GM23338 (cell line): Measurements from ENCODE around the gene IGBP1. TPM values are rescaled to one million over a fixed set of nuclear protein-coding genes. Genes with fewer than 3 reads are reported as not detected.

Experiments
- ATAC-seq: fragments of 200-7000 bp; cut with Tn5 transposase; 3 replicates; pipeline ENCODE4 v1.9.1; 2020
- DNase-seq: peaks from one replicate; pipeline ENCODE4 v3.0.0-alpha.2; 2015; ENCODE audit warnings: low spot score
- H2AFZ ChIP-seq: fragments of 200-600 bp; sonication (generic); 2 replicates; pipeline ENCODE4 v1.8.0; 2016; ENCODE audit warnings: antibody characterized with exemption, mild to moderate bottlenecking, moderate library complexity
- H3F3A ChIP-seq: fragments of 200-600 bp; sonication (generic); replicated peaks from 2 replicates; pipeline ENCODE4 v1.8.0; 2017; ENCODE audit warnings: antibody characterized with exemption, mixed run types, low read depth
- H3K27ac ChIP-seq: fragments of 200-600 bp; sonication (generic); 2 replicates; pipeline ENCODE4 v1.6.1; 2016; ENCODE audit warnings: low read depth
- H3K27me3 ChIP-seq: fragments of 200-600 bp; sonication (generic); 2 replicates; pipeline ENCODE4 v1.8.0; 2016; ENCODE audit warnings: mild to moderate bottlenecking, mixed run types, moderate library complexity; ENCODE audit not compliant: insufficient read depth
- H3K36me3 ChIP-seq: fragments of 200-600 bp; sonication (generic); 2 replicates; pipeline ENCODE4 v1.8.0; 2016; ENCODE audit warnings: mild to moderate bottlenecking; ENCODE audit not compliant: insufficient read depth
- H3K4me1 ChIP-seq: fragments of 200-600 bp; sonication (generic); 2 replicates; pipeline ENCODE4 v1.8.0; 2016; ENCODE audit warnings: mild to moderate bottlenecking, moderate library complexity; ENCODE audit not compliant: insufficient read depth
- H3K4me2 ChIP-seq: fragments of 200-600 bp; sonication (generic); 2 replicates; pipeline ENCODE4 v1.7.1; 2017; ENCODE audit warnings: mixed run types
- H3K4me3 ChIP-seq: fragments of 200-600 bp; sonication (generic); 2 replicates; pipeline ENCODE4 v1.6.1; 2016; ENCODE audit warnings: mixed run types
- H3K79me2 ChIP-seq: fragments of 200-600 bp; sonication (generic); replicated peaks from 2 replicates; pipeline ENCODE4 v1.8.0; 2017; ENCODE audit warnings: mild to moderate bottlenecking; ENCODE audit not compliant: insufficient read depth
- H3K9me2 ChIP-seq: fragments of 200-600 bp; sonication (generic); 2 replicates; pipeline ENCODE4 v1.8.0; 2017; ENCODE audit not compliant: insufficient read depth
- H4K20me1 ChIP-seq: fragments of 200-600 bp; sonication (generic); replicated peaks from 2 replicates; pipeline ENCODE4 v1.8.0; 2017; ENCODE audit warnings: mild to moderate bottlenecking; ENCODE audit not compliant: insufficient read depth
- H3K27ac Mint-ChIP-seq: 2 replicates; pipeline ENCODE4 v1.8.0; 2020; ENCODE audit warnings: inconsistent platforms, mild to moderate bottlenecking, moderate library complexity, mixed read lengths
- H3K27me3 Mint-ChIP-seq: 3 replicates; pipeline ENCODE4 v1.8.0; 2022; ENCODE audit warnings: low read depth, mild to moderate bottlenecking, moderate library complexity, mixed read lengths, inconsistent platforms; ENCODE audit not compliant: insufficient read depth, poor library complexity
- H3K36me3 Mint-ChIP-seq: 3 replicates; pipeline ENCODE4 v1.8.0; 2021; ENCODE audit warnings: low read depth, mild to moderate bottlenecking, inconsistent platforms, moderate library complexity, mixed read lengths
- H3K4me1 Mint-ChIP-seq: 3 replicates; pipeline ENCODE4 v1.8.0; 2020; ENCODE audit warnings: mild to moderate bottlenecking, inconsistent platforms, mixed read lengths
- H3K4me3 Mint-ChIP-seq: 3 replicates; pipeline ENCODE4 v1.8.0; 2021; ENCODE audit warnings: moderate library complexity, mild to moderate bottlenecking, inconsistent platforms, mixed read lengths
- H3K9me3 Mint-ChIP-seq: 3 replicates; pipeline ENCODE4 v1.8.0; 2020; ENCODE audit warnings: moderate library complexity, mild to moderate bottlenecking, inconsistent platforms, mixed read lengths
- CREB1 ChIP-seq: fragments of 250-450 bp; sonication (Bioruptor Pico); IDR thresholded peaks from 2 replicates; pipeline ENCODE4 v1.5.0; 2020; ENCODE audit warnings: low read depth, mild to moderate bottlenecking, moderate library complexity
- EZH2 ChIP-seq: fragments of 200-600 bp; sonication (generic); IDR thresholded peaks from one replicate; pipeline ENCODE4 v1.8.0; 2017; ENCODE audit warnings: antibody characterized with exemption, mild to moderate bottlenecking, low read depth; ENCODE audit not compliant: unreplicated experiment
- EZH2phosphoT487 ChIP-seq: fragments of 200-600 bp; sonication (generic); IDR thresholded peaks from one replicate; pipeline ENCODE4 v1.8.1; 2018; ENCODE audit warnings: antibody characterized with exemption; ENCODE audit not compliant: unreplicated experiment
- JUNB ChIP-seq: IDR thresholded peaks from one replicate; pipeline ENCODE4 v1.6.1; 2016; ENCODE audit warnings: antibody characterized with exemption; ENCODE audit not compliant: unreplicated experiment
- NANOG ChIP-seq: IDR thresholded peaks from 2 replicates; pipeline ENCODE4 v1.6.1; 2016; ENCODE audit warnings: antibody characterized with exemption, borderline replicate concordance
- POLR2AphosphoS5 ChIP-seq: IDR thresholded peaks from 2 replicates; pipeline ENCODE4 v1.6.1; 2016; ENCODE audit warnings: antibody characterized with exemption, low read depth
- STAT1 ChIP-seq: IDR thresholded peaks from one replicate; pipeline ENCODE4 v1.6.1; 2016; ENCODE audit warnings: antibody characterized with exemption; ENCODE audit not compliant: unreplicated experiment
- ZNF114 ChIP-seq: fragments of 250-450 bp; sonication (Bioruptor Pico); IDR thresholded peaks from 2 replicates; pipeline ENCODE4 v1.5.0; 2020; ENCODE audit warnings: mild to moderate bottlenecking, moderate library complexity
- ZNF331 ChIP-seq: fragments of 250-450 bp; sonication (Bioruptor Pico); IDR thresholded peaks from 2 replicates; pipeline ENCODE4 v1.5.0; 2020; ENCODE audit warnings: low read depth, mild to moderate bottlenecking, moderate library complexity
- polyA plus RNA-seq: library from polyadenylated mRNA; unstranded; fragments of >200 nt; fragmentation: Nextera tagmentation; extraction: Ambion mirVana; gene quantifications from 2 replicates; pipeline ENCODE4 v1.2.1, GENCODE V29; 2016
- total RNA-seq: library from RNA; depleted of rRNA; stranded (reverse); fragments of >200 nt; shearing (Covaris generic); gene quantifications from 2 replicates; pipeline ENCODE4 v1.2.3, GENCODE V29; 2014
- TF ChIP-seq, protein P1 (sequence below): fragments of 250-450 bp; sonication (Bioruptor Pico); IDR thresholded peaks from 2 replicates; pipeline ENCODE4 v1.5.0; 2020; ENCODE audit warnings: mild to moderate bottlenecking, moderate library complexity
- TF ChIP-seq, protein P2 (sequence below), 2 experiments: fragments of 200-600 bp in 1 of 2; sonication (generic) in 1 of 2; conservative IDR thresholded peaks; 2 replicates each; pipeline versions ENCODE4 v1.5.1 to v1.6.1; 2016 to 2017; ENCODE audit warnings: antibody characterized with exemption in 2 of 2, low read depth in 2 of 2, mild to moderate bottlenecking in 2 of 2, moderate library complexity in 1 of 2
- TF ChIP-seq, protein P3 (sequence below): IDR thresholded peaks from 2 replicates; pipeline ENCODE4 v1.6.1; 2016; ENCODE audit warnings: antibody characterized with exemption
- TF ChIP-seq, protein P4 (sequence below): IDR thresholded peaks from one replicate; pipeline ENCODE4 v1.6.1; 2018; ENCODE audit warnings: antibody characterized with exemption; ENCODE audit not compliant: unreplicated experiment

IGBP1 gene
- total and polyA plus RNA-seq, 2 experiments from 2014 or later, result 36.8 to 38.5 TPM

DNA sequence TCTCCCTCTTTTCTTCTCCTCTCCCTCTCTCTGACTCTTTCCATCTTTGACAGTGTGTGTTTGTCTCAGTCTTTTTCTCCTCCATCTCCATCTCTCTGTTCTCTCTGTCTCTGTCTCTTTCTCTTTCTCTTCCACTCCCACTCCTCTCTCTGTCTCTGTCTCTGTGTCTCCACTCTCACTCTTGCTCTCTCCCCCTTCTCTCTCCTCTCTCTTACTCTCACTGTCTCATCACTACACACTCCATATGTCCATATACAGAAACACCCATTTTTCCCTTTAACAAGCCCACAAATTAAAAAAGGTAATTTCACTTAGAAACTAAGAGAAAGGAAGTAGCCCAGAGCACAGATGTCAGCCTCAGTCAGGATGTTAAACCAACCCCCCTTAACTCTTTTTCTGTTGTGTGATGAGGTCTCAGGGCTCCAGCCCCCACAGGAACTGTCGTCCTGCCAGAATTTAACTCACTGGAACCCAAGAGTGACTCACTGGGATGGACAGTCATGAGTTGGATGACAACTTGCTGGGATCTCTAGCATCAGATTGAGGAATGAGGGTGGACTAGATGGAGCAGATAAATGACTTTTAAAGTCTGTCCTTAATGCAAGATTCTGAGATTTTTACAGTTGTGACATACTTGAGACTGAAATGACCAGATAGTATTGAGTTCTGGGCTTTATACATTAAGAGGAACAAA is 43.5 kb upstream of the IGBP1 start:
- H3K9me3 Mint-ChIP-seq, result no peaks in the 10 kb centered on the region
- H3F3A ChIP-seq, result no peaks in the 10 kb centered on the region
- H3K4me3 ChIP-seq, result no peak overlapping the region
- peaks cover 5% of the 10 kb centered on the region; the same call in 1 of the 3 replicates for H3K4me1 Mint-ChIP-seq
- DNase-seq (no peak), ATAC-seq (no peak)
- no peak overlapping the region for H2AFZ ChIP-seq
- TF ChIP-seq, protein P1, sequence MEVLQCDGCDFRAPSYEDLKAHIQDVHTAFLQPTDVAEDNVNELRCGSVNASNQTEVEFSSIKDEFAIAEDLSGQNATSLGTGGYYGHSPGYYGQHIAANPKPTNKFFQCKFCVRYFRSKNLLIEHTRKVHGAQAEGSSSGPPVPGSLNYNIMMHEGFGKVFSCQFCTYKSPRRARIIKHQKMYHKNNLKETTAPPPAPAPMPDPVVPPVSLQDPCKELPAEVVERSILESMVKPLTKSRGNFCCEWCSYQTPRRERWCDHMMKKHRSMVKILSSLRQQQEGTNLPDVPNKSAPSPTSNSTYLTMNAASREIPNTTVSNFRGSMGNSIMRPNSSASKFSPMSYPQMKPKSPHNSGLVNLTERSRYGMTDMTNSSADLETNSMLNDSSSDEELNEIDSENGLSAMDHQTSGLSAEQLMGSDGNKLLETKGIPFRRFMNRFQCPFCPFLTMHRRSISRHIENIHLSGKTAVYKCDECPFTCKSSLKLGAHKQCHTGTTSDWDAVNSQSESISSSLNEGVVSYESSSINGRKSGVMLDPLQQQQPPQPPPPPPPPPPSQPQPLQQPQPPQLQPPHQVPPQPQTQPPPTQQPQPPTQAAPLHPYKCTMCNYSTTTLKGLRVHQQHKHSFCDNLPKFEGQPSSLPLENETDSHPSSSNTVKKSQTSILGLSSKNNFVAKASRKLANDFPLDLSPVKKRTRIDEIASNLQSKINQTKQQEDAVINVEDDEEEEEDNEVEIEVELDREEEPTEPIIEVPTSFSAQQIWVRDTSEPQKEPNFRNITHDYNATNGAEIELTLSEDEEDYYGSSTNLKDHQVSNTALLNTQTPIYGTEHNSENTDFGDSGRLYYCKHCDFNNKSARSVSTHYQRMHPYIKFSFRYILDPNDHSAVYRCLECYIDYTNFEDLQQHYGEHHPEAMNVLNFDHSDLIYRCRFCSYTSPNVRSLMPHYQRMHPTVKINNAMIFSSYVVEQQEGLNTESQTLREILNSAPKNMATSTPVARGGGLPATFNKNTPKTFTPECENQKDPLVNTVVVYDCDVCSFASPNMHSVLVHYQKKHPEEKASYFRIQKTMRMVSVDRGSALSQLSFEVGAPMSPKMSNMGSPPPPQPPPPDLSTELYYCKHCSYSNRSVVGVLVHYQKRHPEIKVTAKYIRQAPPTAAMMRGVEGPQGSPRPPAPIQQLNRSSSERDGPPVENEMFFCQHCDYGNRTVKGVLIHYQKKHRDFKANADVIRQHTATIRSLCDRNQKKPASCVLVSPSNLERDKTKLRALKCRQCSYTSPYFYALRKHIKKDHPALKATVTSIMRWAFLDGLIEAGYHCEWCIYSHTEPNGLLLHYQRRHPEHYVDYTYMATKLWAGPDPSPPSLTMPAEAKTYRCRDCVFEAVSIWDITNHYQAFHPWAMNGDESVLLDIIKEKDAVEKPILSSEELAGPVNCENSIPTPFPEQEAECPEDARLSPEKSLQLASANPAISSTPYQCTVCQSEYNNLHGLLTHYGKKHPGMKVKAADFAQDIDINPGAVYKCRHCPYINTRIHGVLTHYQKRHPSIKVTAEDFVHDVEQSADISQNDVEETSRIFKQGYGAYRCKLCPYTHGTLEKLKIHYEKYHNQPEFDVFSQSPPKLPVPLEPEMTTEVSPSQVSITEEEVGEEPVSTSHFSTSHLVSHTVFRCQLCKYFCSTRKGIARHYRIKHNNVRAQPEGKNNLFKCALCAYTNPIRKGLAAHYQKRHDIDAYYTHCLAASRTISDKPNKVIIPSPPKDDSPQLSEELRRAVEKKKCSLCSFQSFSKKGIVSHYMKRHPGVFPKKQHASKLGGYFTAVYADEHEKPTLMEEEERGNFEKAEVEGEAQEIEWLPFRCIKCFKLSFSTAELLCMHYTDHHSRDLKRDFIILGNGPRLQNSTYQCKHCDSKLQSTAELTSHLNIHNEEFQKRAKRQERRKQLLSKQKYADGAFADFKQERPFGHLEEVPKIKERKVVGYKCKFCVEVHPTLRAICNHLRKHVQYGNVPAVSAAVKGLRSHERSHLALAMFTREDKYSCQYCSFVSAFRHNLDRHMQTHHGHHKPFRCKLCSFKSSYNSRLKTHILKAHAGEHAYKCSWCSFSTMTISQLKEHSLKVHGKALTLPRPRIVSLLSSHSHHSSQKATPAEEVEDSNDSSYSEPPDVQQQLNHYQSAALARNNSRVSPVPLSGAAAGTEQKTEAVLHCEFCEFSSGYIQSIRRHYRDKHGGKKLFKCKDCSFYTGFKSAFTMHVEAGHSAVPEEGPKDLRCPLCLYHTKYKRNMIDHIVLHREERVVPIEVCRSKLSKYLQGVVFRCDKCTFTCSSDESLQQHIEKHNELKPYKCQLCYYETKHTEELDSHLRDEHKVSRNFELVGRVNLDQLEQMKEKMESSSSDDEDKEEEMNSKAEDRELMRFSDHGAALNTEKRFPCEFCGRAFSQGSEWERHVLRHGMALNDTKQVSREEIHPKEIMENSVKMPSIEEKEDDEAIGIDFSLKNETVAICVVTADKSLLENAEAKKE (CRISPR knock-in tag), result no peak
- no peak for TF ChIP-seq JUNB
- TF ChIP-seq ZNF331 (CRISPR knock-in tag), result no peak
- no peak for TF ChIP-seq CREB1 (CRISPR knock-in tag)
- TF ChIP-seq EZH2, result no peak
- TF ChIP-seq ZNF114, result no peak
- TF ChIP-seq, protein P2, sequence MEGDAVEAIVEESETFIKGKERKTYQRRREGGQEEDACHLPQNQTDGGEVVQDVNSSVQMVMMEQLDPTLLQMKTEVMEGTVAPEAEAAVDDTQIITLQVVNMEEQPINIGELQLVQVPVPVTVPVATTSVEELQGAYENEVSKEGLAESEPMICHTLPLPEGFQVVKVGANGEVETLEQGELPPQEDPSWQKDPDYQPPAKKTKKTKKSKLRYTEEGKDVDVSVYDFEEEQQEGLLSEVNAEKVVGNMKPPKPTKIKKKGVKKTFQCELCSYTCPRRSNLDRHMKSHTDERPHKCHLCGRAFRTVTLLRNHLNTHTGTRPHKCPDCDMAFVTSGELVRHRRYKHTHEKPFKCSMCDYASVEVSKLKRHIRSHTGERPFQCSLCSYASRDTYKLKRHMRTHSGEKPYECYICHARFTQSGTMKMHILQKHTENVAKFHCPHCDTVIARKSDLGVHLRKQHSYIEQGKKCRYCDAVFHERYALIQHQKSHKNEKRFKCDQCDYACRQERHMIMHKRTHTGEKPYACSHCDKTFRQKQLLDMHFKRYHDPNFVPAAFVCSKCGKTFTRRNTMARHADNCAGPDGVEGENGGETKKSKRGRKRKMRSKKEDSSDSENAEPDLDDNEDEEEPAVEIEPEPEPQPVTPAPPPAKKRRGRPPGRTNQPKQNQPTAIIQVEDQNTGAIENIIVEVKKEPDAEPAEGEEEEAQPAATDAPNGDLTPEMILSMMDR (conservative IDR thresholded peaks at IDR 0.05; ENCODE audit: low read depth in 2 of 2), result no peak
- TF ChIP-seq STAT1, result no peak
- TF ChIP-seq, protein P3, sequence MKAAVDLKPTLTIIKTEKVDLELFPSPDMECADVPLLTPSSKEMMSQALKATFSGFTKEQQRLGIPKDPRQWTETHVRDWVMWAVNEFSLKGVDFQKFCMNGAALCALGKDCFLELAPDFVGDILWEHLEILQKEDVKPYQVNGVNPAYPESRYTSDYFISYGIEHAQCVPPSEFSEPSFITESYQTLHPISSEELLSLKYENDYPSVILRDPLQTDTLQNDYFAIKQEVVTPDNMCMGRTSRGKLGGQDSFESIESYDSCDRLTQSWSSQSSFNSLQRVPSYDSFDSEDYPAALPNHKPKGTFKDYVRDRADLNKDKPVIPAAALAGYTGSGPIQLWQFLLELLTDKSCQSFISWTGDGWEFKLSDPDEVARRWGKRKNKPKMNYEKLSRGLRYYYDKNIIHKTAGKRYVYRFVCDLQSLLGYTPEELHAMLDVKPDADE, result no peak
- no peak for TF ChIP-seq EZH2phosphoT487
- no peak for TF ChIP-seq POLR2AphosphoS5
- no peak for TF ChIP-seq NANOG
- TF ChIP-seq, protein P4, sequence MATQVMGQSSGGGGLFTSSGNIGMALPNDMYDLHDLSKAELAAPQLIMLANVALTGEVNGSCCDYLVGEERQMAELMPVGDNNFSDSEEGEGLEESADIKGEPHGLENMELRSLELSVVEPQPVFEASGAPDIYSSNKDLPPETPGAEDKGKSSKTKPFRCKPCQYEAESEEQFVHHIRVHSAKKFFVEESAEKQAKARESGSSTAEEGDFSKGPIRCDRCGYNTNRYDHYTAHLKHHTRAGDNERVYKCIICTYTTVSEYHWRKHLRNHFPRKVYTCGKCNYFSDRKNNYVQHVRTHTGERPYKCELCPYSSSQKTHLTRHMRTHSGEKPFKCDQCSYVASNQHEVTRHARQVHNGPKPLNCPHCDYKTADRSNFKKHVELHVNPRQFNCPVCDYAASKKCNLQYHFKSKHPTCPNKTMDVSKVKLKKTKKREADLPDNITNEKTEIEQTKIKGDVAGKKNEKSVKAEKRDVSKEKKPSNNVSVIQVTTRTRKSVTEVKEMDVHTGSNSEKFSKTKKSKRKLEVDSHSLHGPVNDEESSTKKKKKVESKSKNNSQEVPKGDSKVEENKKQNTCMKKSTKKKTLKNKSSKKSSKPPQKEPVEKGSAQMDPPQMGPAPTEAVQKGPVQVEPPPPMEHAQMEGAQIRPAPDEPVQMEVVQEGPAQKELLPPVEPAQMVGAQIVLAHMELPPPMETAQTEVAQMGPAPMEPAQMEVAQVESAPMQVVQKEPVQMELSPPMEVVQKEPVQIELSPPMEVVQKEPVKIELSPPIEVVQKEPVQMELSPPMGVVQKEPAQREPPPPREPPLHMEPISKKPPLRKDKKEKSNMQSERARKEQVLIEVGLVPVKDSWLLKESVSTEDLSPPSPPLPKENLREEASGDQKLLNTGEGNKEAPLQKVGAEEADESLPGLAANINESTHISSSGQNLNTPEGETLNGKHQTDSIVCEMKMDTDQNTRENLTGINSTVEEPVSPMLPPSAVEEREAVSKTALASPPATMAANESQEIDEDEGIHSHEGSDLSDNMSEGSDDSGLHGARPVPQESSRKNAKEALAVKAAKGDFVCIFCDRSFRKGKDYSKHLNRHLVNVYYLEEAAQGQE, result no peak
- no peaks in the 10 kb centered on the region for H4K20me1 ChIP-seq
- peaks cover 3% of the 10 kb centered on the region for H3K27me3 Mint-ChIP-seq
- H3K27ac ChIP-seq, result no peak overlapping the region
- H3K9me2 ChIP-seq, result no peaks in the 10 kb centered on the region
- H3K36me3 ChIP-seq, result no peaks in the 10 kb centered on the region
- H3K27ac Mint-ChIP-seq, result no peak overlapping the region
- H3K4me3 Mint-ChIP-seq, result no peak overlapping the region
- no peaks in the 10 kb centered on the region for H3K36me3 Mint-ChIP-seq
- no peak overlapping the region for H3K4me2 ChIP-seq
- no peaks in the 10 kb centered on the region for H3K79me2 ChIP-seq
- peaks cover 3% of the 10 kb centered on the region for H3K4me1 ChIP-seq
- H3K27me3 ChIP-seq, result no peaks in the 10 kb centered on the region
